Nephron (organoid): ENCODE data around the gene RBM19.

Source experiments
- H3K27ac Mint-ChIP-seq, 3 experiments: 2 replicates each; pipeline ENCODE4 v1.8.0; 2020; ENCODE audit warnings: mixed read lengths in 3 of 3, mild to moderate bottlenecking in 2 of 3, moderate library complexity in 1 of 3
- H3K27me3 Mint-ChIP-seq: 2 replicates; pipeline ENCODE4 v1.8.0; 2021; ENCODE audit warnings: low read depth, mild to moderate bottlenecking, moderate library complexity, mixed read lengths
- H3K36me3 Mint-ChIP-seq: 2 replicates; pipeline ENCODE4 v1.8.0; 2020; ENCODE audit warnings: low read depth, mixed read lengths
- H3K4me1 Mint-ChIP-seq: 2 replicates; pipeline ENCODE4 v1.8.0; 2020; ENCODE audit warnings: mixed read lengths
- H3K4me3 Mint-ChIP-seq, 3 experiments: 2 replicates each; pipeline ENCODE4 v1.8.0; 2020; ENCODE audit warnings: mild to moderate bottlenecking in 3 of 3, mixed read lengths in 3 of 3, moderate library complexity in 2 of 3
- H3K9me3 Mint-ChIP-seq: 2 replicates; pipeline ENCODE4 v1.8.0; 2020; ENCODE audit warnings: mixed read lengths
- TF ChIP-seq, protein P1 (sequence below), 3 experiments: fragments of 200-600 bp; sonication (generic); IDR thresholded peaks; one replicate each; pipeline ENCODE4 v1.5.0; 2021; ENCODE audit warnings: antibody characterized with exemption in 3 of 3; ENCODE audit not compliant: unreplicated experiment in 3 of 3

Gene RBM19

GRCh38 chr12:113939867-113940266 is 26.3 kb downstream of the RBM19 start:
- Mint-ChIP-seq H3K36me3 (peaks cover 50% of the 10 kb centered on the region), H3K27ac (no peak overlapping the region), H3K4me3 (no peak overlapping the region), H3K4me1 (no peaks in the 10 kb centered on the region), H3K27me3 (no peaks in the 10 kb centered on the region), H3K9me3 (no peaks in the 10 kb centered on the region)
- TF ChIP-seq, protein P1, sequence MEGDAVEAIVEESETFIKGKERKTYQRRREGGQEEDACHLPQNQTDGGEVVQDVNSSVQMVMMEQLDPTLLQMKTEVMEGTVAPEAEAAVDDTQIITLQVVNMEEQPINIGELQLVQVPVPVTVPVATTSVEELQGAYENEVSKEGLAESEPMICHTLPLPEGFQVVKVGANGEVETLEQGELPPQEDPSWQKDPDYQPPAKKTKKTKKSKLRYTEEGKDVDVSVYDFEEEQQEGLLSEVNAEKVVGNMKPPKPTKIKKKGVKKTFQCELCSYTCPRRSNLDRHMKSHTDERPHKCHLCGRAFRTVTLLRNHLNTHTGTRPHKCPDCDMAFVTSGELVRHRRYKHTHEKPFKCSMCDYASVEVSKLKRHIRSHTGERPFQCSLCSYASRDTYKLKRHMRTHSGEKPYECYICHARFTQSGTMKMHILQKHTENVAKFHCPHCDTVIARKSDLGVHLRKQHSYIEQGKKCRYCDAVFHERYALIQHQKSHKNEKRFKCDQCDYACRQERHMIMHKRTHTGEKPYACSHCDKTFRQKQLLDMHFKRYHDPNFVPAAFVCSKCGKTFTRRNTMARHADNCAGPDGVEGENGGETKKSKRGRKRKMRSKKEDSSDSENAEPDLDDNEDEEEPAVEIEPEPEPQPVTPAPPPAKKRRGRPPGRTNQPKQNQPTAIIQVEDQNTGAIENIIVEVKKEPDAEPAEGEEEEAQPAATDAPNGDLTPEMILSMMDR (IDR thresholded peaks at IDR 0.05; ENCODE audit: unreplicated experiment in 3 of 3): no peak

DNA sequence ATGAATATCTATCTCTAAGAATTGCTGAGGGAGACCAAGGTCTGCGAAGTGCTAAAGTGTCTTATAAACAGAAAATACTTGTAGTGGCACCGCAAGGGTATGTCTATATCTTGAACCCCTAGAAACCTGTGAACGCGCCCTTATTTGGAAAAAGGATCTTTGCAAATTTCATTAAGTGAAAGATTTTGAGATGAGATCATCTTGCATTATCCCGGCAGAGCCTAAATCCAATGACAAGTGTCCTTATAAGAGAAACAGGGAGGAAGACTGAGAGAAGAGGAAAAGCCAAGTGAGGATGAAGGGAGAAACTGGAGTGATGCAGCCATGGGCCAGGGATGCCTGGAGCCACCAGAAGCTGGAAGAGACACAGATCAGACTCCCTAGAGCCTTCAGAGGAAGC is 27.7 kb downstream of the RBM19 start:
- Mint-ChIP-seq H3K4me1 (no peaks in the 10 kb centered on the region), H3K36me3 (peaks cover 53% of the 10 kb centered on the region), H3K27ac (no peak overlapping the region), H3K4me3 (no peak overlapping the region), H3K9me3 (no peaks in the 10 kb centered on the region), H3K27me3 (no peaks in the 10 kb centered on the region)
- TF ChIP-seq, protein P1 (IDR thresholded peaks at IDR 0.05; ENCODE audit: unreplicated experiment in 3 of 3): no peak

- H3K27ac Mint-ChIP-seq: no peak overlapping the region
- H3K27me3 Mint-ChIP-seq: peaks cover 4% of the 10 kb centered on the region
- no peaks in the 10 kb centered on the region for H3K9me3 Mint-ChIP-seq
- no peak overlapping the region for H3K4me3 Mint-ChIP-seq
- TF ChIP-seq, protein P1 (IDR thresholded peaks at IDR 0.05; ENCODE audit: unreplicated experiment in 3 of 3): no peak
- peaks cover 13% of the 10 kb centered on the region for H3K4me1 Mint-ChIP-seq
- peaks cover 42% of the 10 kb centered on the region for H3K36me3 Mint-ChIP-seq
These were observed 29.7 kb downstream of the RBM19 start for GRCh38 chr12:113936460-113936859.

DNA sequence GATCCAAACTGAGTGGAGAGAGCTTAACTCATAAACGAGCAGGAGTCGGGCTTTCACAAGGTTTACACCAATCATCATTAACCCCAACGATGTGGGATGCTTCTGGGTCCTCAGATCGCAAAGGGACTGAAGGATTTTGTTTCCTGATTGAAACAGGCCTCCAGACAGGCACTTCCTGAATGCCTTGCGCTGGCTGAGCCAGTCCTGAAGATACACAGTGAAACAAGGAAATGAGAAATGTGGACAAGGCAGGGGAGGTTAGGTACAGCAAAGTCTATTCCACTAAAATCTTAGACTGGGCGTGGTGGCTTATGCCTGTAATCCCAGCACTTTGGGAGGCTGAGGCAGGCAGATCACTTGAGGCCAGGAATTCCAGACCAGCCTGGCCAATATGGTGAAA is 30.7 kb downstream of the RBM19 start:
- peak overlapping the region in 1 of 3 experiments; percentile 19 for H3K27ac Mint-ChIP-seq
- TF ChIP-seq, protein P1 (IDR thresholded peaks at IDR 0.05; ENCODE audit: unreplicated experiment in 3 of 3): no peak
- peaks cover 40% of the 10 kb centered on the region for H3K36me3 Mint-ChIP-seq
- peaks cover 4% of the 10 kb centered on the region for H3K27me3 Mint-ChIP-seq
- H3K9me3 Mint-ChIP-seq: no peaks in the 10 kb centered on the region
- peaks cover 13% of the 10 kb centered on the region for H3K4me1 Mint-ChIP-seq
- no peak overlapping the region for H3K4me3 Mint-ChIP-seq

DNA sequence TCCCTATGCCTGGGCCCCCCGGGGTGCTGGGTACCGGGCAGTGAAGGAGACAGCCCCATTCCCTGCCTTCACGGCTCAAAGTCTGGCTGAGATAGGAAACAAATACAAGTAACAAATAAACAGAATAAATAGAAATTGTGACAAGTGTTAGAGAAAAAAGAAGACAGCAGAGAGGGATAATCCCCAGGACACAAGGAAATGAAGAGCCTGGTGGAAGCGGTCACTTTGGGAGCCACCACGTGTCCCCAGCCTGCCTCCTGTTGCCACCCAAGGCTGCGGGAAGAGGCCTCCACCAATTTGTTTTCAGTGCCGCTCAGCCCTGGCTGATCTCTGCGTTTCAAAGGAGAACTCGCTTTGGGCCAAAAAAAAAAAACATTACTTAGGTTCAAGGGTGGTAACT is 31.2 kb downstream of the RBM19 start:
- Mint-ChIP-seq H3K36me3 (peaks cover 41% of the 10 kb centered on the region), H3K27ac (peak overlapping the region in 1 of 3 experiments; percentile 19), H3K27me3 (peaks cover 4% of the 10 kb centered on the region), H3K4me1 (peaks cover 13% of the 10 kb centered on the region), H3K9me3 (no peaks in the 10 kb centered on the region), H3K4me3 (no peak overlapping the region)
- TF ChIP-seq, protein P1 (IDR thresholded peaks at IDR 0.05; ENCODE audit: unreplicated experiment in 3 of 3): no peak

DNA sequence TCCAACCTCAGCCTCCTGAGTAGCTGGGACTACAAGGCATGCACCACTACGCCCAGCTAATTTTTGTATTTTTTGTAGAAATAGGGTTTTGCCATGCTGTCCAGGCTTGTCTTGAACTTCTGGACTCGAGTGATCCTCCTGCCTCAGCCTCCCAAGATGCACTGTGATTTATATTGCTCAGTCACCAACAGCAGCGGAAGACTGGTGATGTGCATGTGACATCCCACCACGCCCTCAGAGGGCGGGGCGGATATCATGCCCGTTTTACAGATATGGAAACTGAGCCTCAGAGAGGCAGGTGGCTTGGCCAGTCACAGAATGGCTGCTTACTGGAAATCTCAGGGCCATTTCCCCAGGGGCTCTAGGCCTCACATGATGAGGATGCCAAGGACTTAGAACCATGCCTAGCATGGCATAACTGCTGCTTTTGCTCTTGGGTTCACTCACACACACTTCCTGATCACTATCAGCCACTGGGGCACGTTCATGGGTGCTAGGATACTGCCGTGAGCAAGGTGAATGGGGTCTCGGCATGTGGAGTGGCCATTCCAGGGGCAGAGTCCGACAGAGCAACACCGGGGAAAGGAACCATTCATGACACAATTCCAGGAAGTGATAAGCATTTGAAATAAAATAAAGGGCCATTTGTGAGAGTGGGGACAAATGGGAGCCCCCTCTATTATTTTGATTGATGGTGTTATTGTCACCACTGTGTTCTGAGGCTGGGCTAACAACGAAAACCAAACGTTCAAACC is 31.9 kb downstream of the RBM19 start:
- Mint-ChIP-seq H3K36me3 (peaks cover 40% of the 10 kb centered on the region), H3K27me3 (peaks cover 4% of the 10 kb centered on the region), H3K27ac (no peak overlapping the region), H3K9me3 (no peaks in the 10 kb centered on the region), H3K4me1 (peaks cover 13% of the 10 kb centered on the region), H3K4me3 (no peak overlapping the region)
- TF ChIP-seq, protein P1 (IDR thresholded peaks at IDR 0.05; ENCODE audit: unreplicated experiment in 3 of 3): no peak
